Testis (tissue), 3 donors: Measurements from ENCODE around the gene HS2ST1. TPM values are rescaled to one million over a fixed set of nuclear protein-coding genes. Genes with fewer than 3 reads are reported as not detected.
A peak's percentile ranks its signal among the peaks of the same experiment; 100 is the strongest.
"Not testable (repeated sequence)": the region's sequence is repeated elsewhere in the genome, so short reads cannot be mapped to it uniquely, and the experiment has no call there.

ENCODE experiments used
- DNase-seq: peaks from one replicate; pipeline ENCODE4 v3.0.0-alpha.2; 2019
- H3K27ac ChIP-seq, 2 donors: fragments of 200-600 bp; sonication (generic); one replicate each; pipeline ENCODE4 v1.5.1; 2019
- H3K27me3 ChIP-seq: fragments of 200-600 bp; sonication (generic); one replicate; pipeline ENCODE4 v1.5.1; 2019
- H3K36me3 ChIP-seq: fragments of 200-600 bp; sonication (generic); one replicate; pipeline ENCODE4 v1.5.1; 2017; ENCODE audit warnings: low read depth; ENCODE audit errors: missing control alignments
- H3K4me1 ChIP-seq: fragments of 200-600 bp; sonication (generic); one replicate; pipeline ENCODE4 v1.5.1; 2019
- H3K4me3 ChIP-seq, 2 donors: fragments of 200-600 bp; sonication (generic); one replicate each; pipeline ENCODE4 v1.5.1; 2017 to 2019
- H3K9me3 ChIP-seq: fragments of 200-600 bp; sonication (generic); one replicate; pipeline ENCODE4 v1.5.1; 2017
- POLR2A ChIP-seq: fragments of 450-650 bp; IDR thresholded peaks from one replicate; pipeline ENCODE4 v1.6.1; 2017; ENCODE audit warnings: antibody characterized with exemption, mild to moderate bottlenecking, moderate library complexity
- WGBS, 2 donors: methylation state at CpG; one replicate each; pipeline ENCODE4 v1.1.5; 2018; 5-methylcytosine and 5-hydroxymethylcytosine counted together
- intact Hi-C: fragments of 100-400 bp; cut with DNase I; formaldehyde crosslinking; loops from one replicate; pipeline ENCODE4 v1.15.1; 2023; ENCODE audit warnings: low total_unique reads
- polyA plus RNA-seq: library from polyadenylated mRNA; stranded (reverse); fragments of 350-450 nt; fragmentation: Illumina TruSeq; extraction: RNeasy Lipid Tissue Mini Kit (QIAGEN cat#74804); gene quantifications from one replicate; pipeline ENCODE4 v1.2.3, GENCODE V29; 2014; ENCODE audit warnings: low read depth, low replicate concordance; ENCODE audit not compliant: insufficient read depth
- total RNA-seq, 2 donors: library from RNA; depleted of rRNA; stranded (reverse); fragments of >200 nt; gene quantifications; one replicate each; pipeline ENCODE4 v1.2.3, GENCODE V29; 2016
- TF ChIP-seq, protein P1 (sequence below), 3 experiments: fragments of 450-650 bp in 2 of 3; fragments of 200-600 bp in 1 of 3; sonication (generic) in 1 of 3; IDR thresholded peaks; one replicate each; pipeline ENCODE4 v1.5.1; 2016 to 2019; ENCODE audit warnings: antibody characterized with exemption in 3 of 3, mild to moderate bottlenecking in 2 of 3, moderate library complexity in 1 of 3

The HS2ST1 gene
- total and polyA plus RNA-seq, 3 donors from 2014 or later: 12.8 to 22.4 (median 21.1) TPM

DNA sequence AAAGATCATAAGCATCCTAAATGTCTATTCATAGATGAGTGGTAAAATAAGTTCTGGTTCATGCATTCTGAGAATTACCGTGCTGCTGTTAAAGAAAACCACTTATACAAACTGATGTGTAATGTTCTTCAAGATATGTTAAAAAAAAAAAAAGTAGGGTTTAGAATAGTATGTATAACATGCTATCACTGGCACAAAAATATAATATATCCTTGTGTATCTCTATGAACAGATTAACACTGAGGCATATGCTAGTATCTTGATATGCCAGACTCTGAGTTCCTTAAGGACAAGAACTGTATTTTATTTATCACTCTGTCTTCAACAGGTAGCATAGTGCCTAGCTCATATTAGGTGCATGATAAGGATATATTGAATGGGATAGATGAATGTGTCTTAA lies 108.9 kb downstream of the HS2ST1 start:
- no peak for TF ChIP-seq POLR2A
- TF ChIP-seq, protein P1, sequence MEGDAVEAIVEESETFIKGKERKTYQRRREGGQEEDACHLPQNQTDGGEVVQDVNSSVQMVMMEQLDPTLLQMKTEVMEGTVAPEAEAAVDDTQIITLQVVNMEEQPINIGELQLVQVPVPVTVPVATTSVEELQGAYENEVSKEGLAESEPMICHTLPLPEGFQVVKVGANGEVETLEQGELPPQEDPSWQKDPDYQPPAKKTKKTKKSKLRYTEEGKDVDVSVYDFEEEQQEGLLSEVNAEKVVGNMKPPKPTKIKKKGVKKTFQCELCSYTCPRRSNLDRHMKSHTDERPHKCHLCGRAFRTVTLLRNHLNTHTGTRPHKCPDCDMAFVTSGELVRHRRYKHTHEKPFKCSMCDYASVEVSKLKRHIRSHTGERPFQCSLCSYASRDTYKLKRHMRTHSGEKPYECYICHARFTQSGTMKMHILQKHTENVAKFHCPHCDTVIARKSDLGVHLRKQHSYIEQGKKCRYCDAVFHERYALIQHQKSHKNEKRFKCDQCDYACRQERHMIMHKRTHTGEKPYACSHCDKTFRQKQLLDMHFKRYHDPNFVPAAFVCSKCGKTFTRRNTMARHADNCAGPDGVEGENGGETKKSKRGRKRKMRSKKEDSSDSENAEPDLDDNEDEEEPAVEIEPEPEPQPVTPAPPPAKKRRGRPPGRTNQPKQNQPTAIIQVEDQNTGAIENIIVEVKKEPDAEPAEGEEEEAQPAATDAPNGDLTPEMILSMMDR (IDR thresholded peaks at IDR 0.05): no peak
- Histone ChIP-seq H3K27ac (no peak overlapping the region), H3K9me3 (no peaks in the 10 kb centered on the region), H3K36me3 (no peaks in the 10 kb centered on the region), H3K27me3 (no peaks in the 10 kb centered on the region), H3K4me1 (no peaks in the 10 kb centered on the region), H3K4me3 (no peak overlapping the region)
- WGBS, 2 donors: 0 to 100% methylated on average over 1 of the region's 1 CpG
- intact Hi-C loops: no loop called here
- DNase-seq: no peak

DNA sequence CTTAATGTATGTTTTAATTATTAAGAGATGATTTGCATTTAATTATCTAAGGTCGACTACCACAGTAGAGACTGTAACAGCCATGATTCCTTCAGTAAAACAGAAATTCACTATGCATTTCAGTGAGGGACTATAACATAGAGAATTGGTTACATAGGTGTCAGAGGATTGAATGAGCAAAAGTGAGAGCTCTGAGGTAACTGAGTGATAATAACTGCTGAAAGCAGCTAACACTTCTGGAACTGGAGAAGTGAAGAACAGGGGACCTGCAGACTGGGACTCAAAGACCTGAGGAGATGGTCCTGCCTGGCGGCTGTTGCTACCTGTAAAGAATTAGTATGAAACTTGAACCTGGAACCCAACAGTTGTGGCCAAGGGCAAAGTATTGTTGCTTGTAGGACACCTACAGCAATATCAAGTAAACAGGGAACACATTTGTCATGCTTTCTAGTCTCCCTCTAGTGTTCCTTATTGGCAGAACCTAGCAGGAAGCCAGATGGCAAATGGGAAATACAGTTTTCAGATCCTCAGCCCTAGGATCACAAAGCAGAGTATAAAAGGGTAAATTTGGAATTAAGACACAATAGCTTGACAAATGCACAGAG lies 110.6 kb downstream of the HS2ST1 start:
- Histone ChIP-seq H3K4me3 (no peak overlapping the region), H3K27me3 (no peaks in the 10 kb centered on the region), H3K4me1 (no peaks in the 10 kb centered on the region), H3K36me3 (no peaks in the 10 kb centered on the region), H3K27ac (no peak overlapping the region), H3K9me3 (no peaks in the 10 kb centered on the region)
- intact Hi-C loops: no loop called here
- WGBS, 2 donors: 84 to 89% methylated on average over 2 of the region's 2 CpGs
- no peak for DNase-seq
- no peak for TF ChIP-seq POLR2A
- TF ChIP-seq, protein P1 (IDR thresholded peaks at IDR 0.05): peak in 2 of 3 experiments; percentile 16 to 31

DNA sequence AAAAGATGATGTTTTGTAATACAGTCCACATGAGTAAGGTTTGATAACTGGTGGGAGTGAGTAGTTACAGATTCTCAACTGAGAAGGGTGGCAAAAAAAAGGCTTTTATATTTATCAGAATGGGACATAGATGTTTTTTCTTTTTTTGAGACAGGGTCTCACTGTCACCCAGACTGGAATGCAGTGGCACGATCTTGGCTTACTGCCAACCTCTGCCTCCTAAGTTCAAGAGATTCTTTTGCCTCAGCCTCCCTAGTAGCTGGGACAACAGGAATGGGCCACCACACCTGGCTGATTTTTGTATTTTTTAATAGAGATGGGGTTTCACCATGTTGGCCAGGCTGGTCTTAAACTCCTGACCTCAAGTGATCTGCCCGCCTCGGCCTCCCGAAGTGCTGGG lies 113.1 kb downstream of the HS2ST1 start:
- H3K27me3 ChIP-seq, H3K27ac ChIP-seq, H3K9me3 ChIP-seq, H3K36me3 ChIP-seq, DNase-seq, intact Hi-C loops, H3K4me3 ChIP-seq, H3K4me1 ChIP-seq: not testable (repeated sequence)
- WGBS, 2 donors: 77 to 83% methylated on average over 4 of the region's 4 CpGs

DNA sequence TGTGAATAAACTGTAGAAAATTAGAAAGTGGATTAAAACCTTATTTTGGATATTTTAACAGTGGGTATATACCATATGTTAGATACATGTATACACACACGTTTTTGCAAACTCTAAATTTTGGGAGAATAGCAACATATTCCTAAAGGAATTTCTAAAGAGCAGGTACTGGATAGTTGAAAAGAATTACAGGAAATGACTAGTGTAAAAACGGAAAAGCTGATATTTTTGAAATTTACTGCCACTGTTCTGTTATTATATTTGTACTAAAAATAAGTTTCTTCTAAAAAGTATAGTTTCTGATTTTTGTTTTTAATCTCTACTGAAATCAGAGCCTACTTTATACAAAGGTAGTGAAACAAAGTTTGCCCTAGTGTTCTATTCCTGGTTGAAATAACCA lies 114.1 kb downstream of the HS2ST1 start:
- 84 to 89% methylated on average over 2 of the region's 2 CpGs for WGBS, 2 donors

DNA sequence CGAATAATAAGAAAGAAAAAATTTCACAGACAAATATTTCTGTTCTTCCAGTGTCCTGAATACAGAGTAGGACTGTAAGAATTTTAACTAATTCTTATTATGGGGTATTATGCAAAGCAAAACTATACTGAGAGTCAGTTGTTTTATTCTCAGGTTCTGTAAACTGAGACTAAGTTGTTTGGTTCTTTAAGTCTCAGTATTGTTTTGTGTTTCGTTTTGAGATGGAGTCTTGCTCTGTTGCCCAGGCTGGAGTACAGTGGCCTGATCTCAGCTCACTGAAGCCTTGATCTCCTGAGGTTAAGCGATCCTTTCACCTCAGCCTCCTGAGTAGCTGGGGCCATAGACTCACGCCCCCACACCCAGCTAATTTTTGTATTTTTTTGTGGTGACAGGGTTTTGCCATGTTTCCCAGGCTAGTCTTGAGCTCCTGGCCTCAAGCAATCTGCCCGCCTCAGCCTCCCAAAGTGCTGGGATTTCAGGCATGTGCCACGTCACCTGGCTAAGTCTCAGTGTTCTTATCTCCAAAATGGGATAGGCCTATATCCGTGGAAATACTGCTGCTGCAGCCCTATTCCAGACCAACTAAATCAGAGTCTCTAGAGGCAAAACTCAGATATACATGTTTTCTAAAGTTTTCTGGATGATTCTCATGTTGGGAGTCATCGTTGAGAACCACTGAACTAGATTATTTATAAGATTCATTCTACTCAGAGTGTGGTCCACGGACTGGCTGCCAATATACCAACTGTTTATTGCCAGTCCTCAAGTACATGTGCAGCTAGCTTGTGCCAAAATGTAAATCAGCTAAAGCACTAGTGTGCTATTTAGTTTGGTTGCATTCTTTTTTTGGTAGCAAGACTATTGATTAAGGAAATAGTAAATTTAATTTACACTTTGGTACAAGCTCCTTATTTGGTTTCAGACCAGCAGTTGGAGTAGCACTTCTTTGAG lies 116.6 kb downstream of the HS2ST1 start:
- intact Hi-C loops: no loop called here
- no peaks in the 10 kb centered on the region for H3K4me1 ChIP-seq
- H3K4me3 ChIP-seq: no peak overlapping the region
- DNase-seq: no peak
- 93 to 95% methylated on average over 9 of the region's 9 CpGs for WGBS, 2 donors
- TF ChIP-seq POLR2A: no peak
- TF ChIP-seq, protein P1 (IDR thresholded peaks at IDR 0.05): no peak
- no peaks in the 10 kb centered on the region for H3K27me3 ChIP-seq
- no peak overlapping the region for H3K27ac ChIP-seq
- H3K9me3 ChIP-seq: no peaks in the 10 kb centered on the region
- H3K36me3 ChIP-seq: no peaks in the 10 kb centered on the region

More for the DNA sequence above, 114.1 kb downstream of the HS2ST1 start:
- Histone ChIP-seq H3K4me1 (no peaks in the 10 kb centered on the region), H3K4me3 (no peak overlapping the region), H3K27me3 (no peaks in the 10 kb centered on the region), H3K36me3 (no peaks in the 10 kb centered on the region), H3K27ac (no peak overlapping the region), H3K9me3 (no peaks in the 10 kb centered on the region)
- intact Hi-C loops: no loop called here
- no peak for TF ChIP-seq POLR2A
- TF ChIP-seq, protein P1 (IDR thresholded peaks at IDR 0.05): no peak
- no peak for DNase-seq
